Cortex of kidney (tissue), 1 donor: ENCODE measurements around the gene GRAMD2B.
"Not testable (repeated sequence)": the region's sequence is repeated elsewhere in the genome, so short reads cannot be mapped to it uniquely, and the experiment has no call there.

ENCODE experiments used
- DNase-seq: peaks from one replicate; lab custom pipeline; 2025; lab: John Stamatoyannopoulos, UW

GRAMD2B gene

GRCh38 chr5:126450346-126450745 lies 27.1 kb downstream of the GRAMD2B start:
- no peak for DNase-seq

GRCh38 chr5:126450907-126451306 lies 27.7 kb downstream of the GRAMD2B start:
- no peak for DNase-seq

- DNase-seq, result no peak
Observed at GRCh38 chr5:126452477-126452876, 29.3 kb downstream of the GRAMD2B start.

GRCh38 chr5:126454081-126454480 lies 30.9 kb downstream of the GRAMD2B start:
- DNase-seq, result no peak

- no peak for DNase-seq
Observed at GRCh38 chr5:126454535-126454934, 31.3 kb downstream of the GRAMD2B start.

GRCh38 chr5:126455264-126455663 lies 32.1 kb downstream of the GRAMD2B start:
- DNase-seq, result no peak

- no peak for DNase-seq
Observed at GRCh38 chr5:126455728-126456127, 32.5 kb downstream of the GRAMD2B start.

- no peak for DNase-seq
Observed at GRCh38 chr5:126456217-126456820, 33.1 kb downstream of the GRAMD2B start.

GRCh38 chr5:126460459-126460858 lies 37.2 kb downstream of the GRAMD2B start:
- no peak for DNase-seq

- DNase-seq, result no peak
Observed at GRCh38 chr5:126460977-126461376, 37.8 kb downstream of the GRAMD2B start.

- no peak for DNase-seq
Observed at GRCh38 chr5:126461838-126462237, 38.6 kb downstream of the GRAMD2B start.

- DNase-seq, result no peak
Observed at GRCh38 chr5:126462239-126463014, 39.2 kb downstream of the GRAMD2B start.

- DNase-seq, result no peak
Observed at GRCh38 chr5:126464016-126464415, 40.8 kb downstream of the GRAMD2B start.

- DNase-seq, result no peak
Observed at GRCh38 chr5:126464959-126465358, 41.8 kb downstream of the GRAMD2B start.

- no peak for DNase-seq
Observed at GRCh38 chr5:126468091-126468490, 44.9 kb downstream of the GRAMD2B start.

GRCh38 chr5:126469536-126470316 lies 46.5 kb downstream of the GRAMD2B start:
- DNase-seq, result no peak

- DNase-seq, result not testable (repeated sequence)
Observed at GRCh38 chr5:126470529-126470928, 47.3 kb downstream of the GRAMD2B start.

GRCh38 chr5:126471247-126471646 lies 48.0 kb downstream of the GRAMD2B start:
- no peak for DNase-seq

- DNase-seq, result no peak
Observed at GRCh38 chr5:126471875-126472537, 48.8 kb downstream of the GRAMD2B start.

- no peak for DNase-seq
Observed at GRCh38 chr5:126472538-126472889, 49.3 kb downstream of the GRAMD2B start.

- DNase-seq, result no peak
Observed at GRCh38 chr5:126477294-126478117, 54.3 kb downstream of the GRAMD2B start.

- DNase-seq, result no peak
Observed at GRCh38 chr5:126479810-126480209, 56.6 kb downstream of the GRAMD2B start.
